BJ (cell line): ENCODE results near the gene MYOM3. TPM values are rescaled to one million over a fixed set of nuclear protein-coding genes. Genes with fewer than 3 reads are reported as not detected.
A peak's percentile ranks its signal among the peaks of the same experiment; 100 is the strongest.

Experiments used
- CTCF ChIA-PET: fragments of 350-600 bp; formaldehyde crosslinking; extraction: SDS; loops from one replicate; lab custom pipeline; 2021; ENCODE audit warnings: antibody characterized with exemption, inconsistent platforms; lab: Yijun Ruan, JAX
- POLR2A ChIA-PET: fragments of 300-600 bp; sonication (Branson Sonifier 250); formaldehyde crosslinking; extraction: SDS; loops from one replicate; lab custom pipeline; 2021; ENCODE audit warnings: antibody characterized with exemption; lab: Charles Lee
- DNase-seq: peaks from one replicate; pipeline ENCODE4 v3.0.0-alpha.2; 2011; ENCODE audit warnings: low read depth
- H3K27me3 ChIP-seq: 2 replicates; pipeline ENCODE4 v1.6.0; 2011; ENCODE audit warnings: low read length; ENCODE audit not compliant: control insufficient read depth, insufficient read depth
- H3K36me3 ChIP-seq: 2 replicates; pipeline ENCODE4 v1.5.1; 2011; ENCODE audit warnings: low read length; ENCODE audit not compliant: control insufficient read depth, insufficient read depth
- H3K4me3 ChIP-seq: 2 replicates; pipeline ENCODE4 v1.5.1; 2011; ENCODE audit warnings: low read depth, mild to moderate bottlenecking, control low read depth, low read length
- polyA plus RNA-seq: library from polyadenylated mRNA; depleted of rRNA; stranded (reverse); fragments of >200 nt; gene quantifications from 2 replicates; pipeline ENCODE4 v1.2.3, GENCODE V29; 2011
- TF ChIP-seq, protein P1 (sequence below): IDR thresholded peaks from 2 replicates; pipeline ENCODE4 v1.5.1; 2011; ENCODE audit warnings: low read depth, mild to moderate bottlenecking, control low read depth, inconsistent platforms, low read length, moderate library complexity; ENCODE audit not compliant: insufficient read depth

MYOM3 gene
- polyA plus RNA-seq, 1 experiment, result not detected

DNA sequence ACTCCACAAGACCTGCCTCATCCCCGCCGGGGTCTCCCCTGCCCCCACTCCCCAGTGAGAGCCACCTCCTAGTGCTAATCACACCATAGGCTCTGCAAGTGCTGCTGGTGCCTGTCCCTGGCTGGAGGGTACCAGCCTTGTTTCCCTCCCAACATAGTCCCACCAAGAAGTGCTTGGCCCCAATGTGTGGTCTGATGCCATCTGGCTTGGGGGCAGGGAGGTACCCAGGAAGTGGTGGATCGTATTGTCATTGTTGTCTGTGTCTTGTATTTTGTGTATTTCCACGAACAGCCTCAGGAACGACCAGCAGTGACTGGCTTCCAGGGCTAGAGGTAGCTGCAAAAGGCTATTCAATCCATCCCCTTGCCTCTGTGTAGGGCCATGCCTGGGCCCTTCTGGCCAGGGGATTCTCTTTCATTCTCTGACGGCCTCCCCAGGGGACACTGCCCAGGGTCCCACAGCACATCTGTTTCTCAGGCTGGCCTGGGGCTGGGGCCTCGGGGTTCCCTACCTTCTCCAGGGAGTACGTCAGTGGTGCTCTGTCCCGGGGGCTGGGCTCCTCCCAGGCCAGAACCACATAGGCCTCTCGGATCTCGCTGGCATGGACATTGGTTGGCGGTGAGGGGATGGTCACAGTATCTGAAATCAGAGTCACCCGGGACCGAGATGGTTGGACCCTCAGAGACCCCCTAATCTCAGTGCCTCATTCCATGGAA lies 22.8 kb downstream of the MYOM3 start:
- H3K4me3 ChIP-seq, result no peak overlapping the region
- H3K36me3 ChIP-seq, result no peaks in the 10 kb centered on the region
- ChIA-PET POLR2A (no interaction called here), CTCF (interaction anchor here (0.7 kb wide), 1 partner anchor 19 kb away, joined by 3 read pairs; no protein-coding TSS in a partner anchor)
- DNase-seq, result no peak
- TF ChIP-seq, protein P1, sequence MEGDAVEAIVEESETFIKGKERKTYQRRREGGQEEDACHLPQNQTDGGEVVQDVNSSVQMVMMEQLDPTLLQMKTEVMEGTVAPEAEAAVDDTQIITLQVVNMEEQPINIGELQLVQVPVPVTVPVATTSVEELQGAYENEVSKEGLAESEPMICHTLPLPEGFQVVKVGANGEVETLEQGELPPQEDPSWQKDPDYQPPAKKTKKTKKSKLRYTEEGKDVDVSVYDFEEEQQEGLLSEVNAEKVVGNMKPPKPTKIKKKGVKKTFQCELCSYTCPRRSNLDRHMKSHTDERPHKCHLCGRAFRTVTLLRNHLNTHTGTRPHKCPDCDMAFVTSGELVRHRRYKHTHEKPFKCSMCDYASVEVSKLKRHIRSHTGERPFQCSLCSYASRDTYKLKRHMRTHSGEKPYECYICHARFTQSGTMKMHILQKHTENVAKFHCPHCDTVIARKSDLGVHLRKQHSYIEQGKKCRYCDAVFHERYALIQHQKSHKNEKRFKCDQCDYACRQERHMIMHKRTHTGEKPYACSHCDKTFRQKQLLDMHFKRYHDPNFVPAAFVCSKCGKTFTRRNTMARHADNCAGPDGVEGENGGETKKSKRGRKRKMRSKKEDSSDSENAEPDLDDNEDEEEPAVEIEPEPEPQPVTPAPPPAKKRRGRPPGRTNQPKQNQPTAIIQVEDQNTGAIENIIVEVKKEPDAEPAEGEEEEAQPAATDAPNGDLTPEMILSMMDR, result no peak
- peaks cover 8% of the 10 kb centered on the region for H3K27me3 ChIP-seq

DNA sequence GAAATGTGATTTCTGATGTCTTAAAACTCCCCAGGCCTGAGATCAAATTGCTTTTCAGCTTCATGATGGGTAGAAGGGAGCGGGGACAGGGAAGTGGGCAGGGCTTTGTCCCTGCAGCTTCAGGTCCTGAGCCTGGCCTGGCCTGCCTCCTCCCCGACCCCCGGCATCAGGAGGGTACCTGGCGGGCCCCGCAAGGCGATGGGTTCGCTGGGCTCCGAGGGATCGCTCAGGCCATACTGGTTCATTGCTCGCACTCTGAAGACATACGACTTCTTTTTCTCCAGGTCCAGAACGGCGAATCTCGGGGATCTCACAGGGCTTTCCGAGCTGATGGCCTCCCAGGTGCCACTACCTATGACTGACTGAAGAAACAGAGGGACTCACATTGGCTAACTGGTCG lies 25.5 kb downstream of the MYOM3 start:
- no peak for DNase-seq
- Histone ChIP-seq H3K36me3 (no peaks in the 10 kb centered on the region), H3K27me3 (peaks cover 13% of the 10 kb centered on the region), H3K4me3 (no peak overlapping the region)
- POLR2A ChIA-PET, result no interaction called here
- TF ChIP-seq, protein P1, result no peak
- CTCF ChIA-PET, result interaction anchor here (1.1 to 6.7 kb wide), 2 partner anchors 16 to 277 kb away, joined by 3 to 52 read pairs; no protein-coding TSS in a partner anchor

DNA sequence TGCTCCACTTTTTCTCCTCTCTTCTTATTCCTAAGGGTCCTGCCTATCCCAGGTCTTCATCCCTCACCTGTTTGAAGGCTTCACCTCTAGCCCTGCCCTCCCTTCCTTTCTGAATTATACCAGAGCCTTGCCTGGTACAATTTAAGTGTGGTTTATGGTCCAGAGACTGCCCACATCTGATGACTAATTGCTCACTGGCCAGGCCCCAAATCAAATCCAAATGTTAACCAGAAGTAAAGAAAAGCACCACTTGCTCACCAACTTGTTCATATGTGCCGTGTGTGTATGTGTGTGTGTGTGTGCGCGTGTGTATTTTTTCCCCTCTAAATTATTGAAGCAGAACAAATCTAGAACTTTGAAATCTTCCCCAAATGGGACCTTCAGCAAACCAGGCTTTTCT lies 26.4 kb downstream of the MYOM3 start:
- CTCF ChIA-PET, result interaction anchor here (6.7 kb wide), 1 partner anchor 15 kb away, joined by 52 read pairs; no protein-coding TSS in a partner anchor
- TF ChIP-seq, protein P1, result no peak
- peak; percentile 14 for DNase-seq
- Histone ChIP-seq H3K36me3 (no peaks in the 10 kb centered on the region), H3K4me3 (no peak overlapping the region), H3K27me3 (peaks cover 13% of the 10 kb centered on the region)
- POLR2A ChIA-PET, result interaction anchor here (0.5 kb wide), 1 partner anchor 815 kb away, joined by 4 read pairs; no protein-coding TSS in a partner anchor

DNA sequence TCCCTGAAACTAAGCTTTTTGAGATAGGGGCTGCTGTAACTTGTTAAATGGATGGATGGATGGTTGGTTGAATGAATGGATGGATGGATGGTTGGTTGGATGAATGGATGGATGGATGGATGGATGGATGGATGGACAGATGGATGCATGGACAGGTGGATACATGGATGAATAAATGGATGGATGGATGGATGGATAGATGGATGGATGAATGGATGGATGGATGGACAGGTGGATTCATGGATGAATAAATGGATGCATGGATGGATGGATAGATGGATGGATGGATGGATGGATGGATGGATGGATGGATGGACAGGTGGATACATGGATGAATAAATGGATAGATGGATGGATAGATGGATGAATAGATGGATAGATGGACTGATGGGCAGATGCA lies 26.9 kb downstream of the MYOM3 start:
- TF ChIP-seq, protein P1, result no peak
- Histone ChIP-seq H3K27me3 (peaks cover 13% of the 10 kb centered on the region), H3K4me3 (no peak overlapping the region), H3K36me3 (no peaks in the 10 kb centered on the region)
- ChIA-PET CTCF (interaction anchor here (0.9 to 6.7 kb wide), 2 partner anchors 11 to 14 kb away, joined by 3 to 52 read pairs; no protein-coding TSS in a partner anchor), POLR2A (interaction anchor here (0.5 kb wide), 1 partner anchor 19 kb away, joined by 3 read pairs; no protein-coding TSS in a partner anchor)
- DNase-seq, result no peak

DNA sequence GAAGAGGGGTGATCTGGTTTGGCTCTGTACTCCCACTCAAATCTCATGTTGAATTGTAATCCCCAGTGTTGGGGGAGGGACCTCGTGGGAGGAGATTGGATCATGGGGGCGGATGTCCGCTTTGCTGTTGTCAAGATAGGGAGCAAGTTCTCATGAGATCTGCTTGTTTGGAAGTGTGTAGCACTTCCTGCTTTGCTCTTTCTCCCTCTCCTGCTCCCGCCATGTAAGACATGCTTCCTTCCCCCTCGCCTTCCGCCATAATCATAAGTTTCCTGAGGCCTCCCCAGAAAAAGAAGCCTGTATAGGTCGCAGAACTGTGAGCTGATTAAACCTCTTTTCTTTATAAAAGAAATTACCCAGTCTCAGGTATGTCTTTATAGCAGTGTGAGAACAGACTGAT lies 27.9 kb downstream of the MYOM3 start:
- no peak for DNase-seq
- POLR2A ChIA-PET, result no interaction called here
- TF ChIP-seq, protein P1, result no peak
- H3K36me3 ChIP-seq, result no peaks in the 10 kb centered on the region
- no peak overlapping the region for H3K4me3 ChIP-seq
- H3K27me3 ChIP-seq, result peaks cover 13% of the 10 kb centered on the region
- CTCF ChIA-PET, result interaction anchor here (0.9 to 6.7 kb wide), 2 partner anchors 13 to 26 kb away, joined by 3 to 52 read pairs; no protein-coding TSS in a partner anchor
